HepG2 (cell line): ENCODE data around the gene SPCS2. TPM values are rescaled to one million over a fixed set of nuclear protein-coding genes. Genes with fewer than 3 reads are reported as not detected.

ENCODE experiments used
- CEBPG ChIP-seq: IDR thresholded peaks from 2 replicates; pipeline ENCODE4 v1.6.1; 2016
- CTCF ChIP-seq: sonication (generic); formaldehyde crosslinking; IDR thresholded peaks from 2 replicates; pipeline ENCODE4 v1.5.0; 2020; ENCODE audit warnings: mild to moderate bottlenecking, missing genetic modification reagents, moderate library complexity
- IRF2 ChIP-seq: IDR thresholded peaks from 2 replicates; pipeline ENCODE4 v1.6.1; 2018; ENCODE audit warnings: missing genetic modification reagents, missing compliant biosample characterization
- KMT2A ChIP-seq: sonication (generic); formaldehyde crosslinking; IDR thresholded peaks from 2 replicates; pipeline ENCODE4 v1.4.0; 2020; ENCODE audit warnings: missing genetic modification reagents
- PHF8 ChIP-seq: sonication (generic); formaldehyde crosslinking; IDR thresholded peaks from 2 replicates; pipeline ENCODE4 v1.5.0; 2020; ENCODE audit warnings: missing genetic modification reagents
- PRPF4 ChIP-seq: fragments of 200-400 bp; formaldehyde crosslinking; IDR thresholded peaks from 2 replicates; pipeline ENCODE4 v1.6.1; 2016; ENCODE audit warnings: low read length, low read depth; ENCODE audit not compliant: poor library complexity, severe bottlenecking
- RCOR2 ChIP-seq: IDR thresholded peaks from 2 replicates; pipeline ENCODE4 v1.6.1; 2016; ENCODE audit warnings: missing biosample characterization, missing genetic modification reagents
- SMAD3 ChIP-seq: sonication (generic); formaldehyde crosslinking; IDR thresholded peaks from 2 replicates; pipeline ENCODE4 v1.4.0; 2020; ENCODE audit warnings: missing genetic modification reagents
- STAT5B ChIP-seq: sonication (generic); formaldehyde crosslinking; IDR thresholded peaks from 2 replicates; pipeline ENCODE4 v1.4.0; 2020; ENCODE audit warnings: missing genetic modification reagents
- ZFY ChIP-seq: sonication (generic); formaldehyde crosslinking; IDR thresholded peaks from 2 replicates; pipeline ENCODE4 v1.4.0; 2020; ENCODE audit warnings: missing genetic modification reagents
- ZNF331 ChIP-seq: sonication (generic); formaldehyde crosslinking; IDR thresholded peaks from 2 replicates; pipeline ENCODE4 v1.4.0; 2020; ENCODE audit warnings: missing genetic modification reagents
- ZNF841 ChIP-seq: sonication (generic); formaldehyde crosslinking; IDR thresholded peaks from 2 replicates; pipeline ENCODE4 v1.8.1; 2023; ENCODE audit warnings: missing genetic modification reagents, borderline replicate concordance
- polyA plus RNA-seq, 8 experiments: library from polyadenylated mRNA; depleted of rRNA in 3 of 8; stranded (reverse) in 7 of 8; unstranded in 1 of 8; fragments of >200 nt; fragmentation: Illumina TruSeq in 4 of 8; extraction: Trizol in 4 of 8; gene quantifications; 2 replicates each; pipeline versions ENCODE4 v1.2.1 to v1.2.3, GENCODE V29; 2011 to 2016; ENCODE audit warnings: low read depth in 4 of 8, missing spikeins in 1 of 8, mixed read lengths in 1 of 8; ENCODE audit not compliant: insufficient read depth in 1 of 8
- total RNA-seq, 5 experiments: library from RNA; depleted of rRNA; stranded (reverse); fragments of >200 nt; fragmentation: Illumina TruSeq; extraction: Trizol; gene quantifications; 2 replicates each; pipeline ENCODE4 v1.2.3, GENCODE V29; 2016; ENCODE audit warnings: low read depth in 1 of 5
- TF ChIP-seq, protein P1 (sequence below), 2 experiments: fragments of 450-650 bp in 1 of 2; sonication (generic) in 1 of 2; formaldehyde crosslinking in 1 of 2; IDR thresholded peaks; 2 replicates each; pipeline versions ENCODE4 v1.6.1 to v1.8.0; 2016 to 2022; ENCODE audit warnings: antibody characterized with exemption in 1 of 2, mild to moderate bottlenecking in 1 of 2, missing genetic modification reagents in 1 of 2
- TF ChIP-seq, protein P2 (sequence below): sonication (generic); formaldehyde crosslinking; IDR thresholded peaks from 2 replicates; pipeline ENCODE4 v1.4.0; 2020; ENCODE audit warnings: missing genetic modification reagents, borderline replicate concordance

The SPCS2 gene
- total and polyA plus RNA-seq, 2 of the 13 experiments (the other 11 are each of a cell fraction or from before 2014, with no cell fraction given): 87.3 to 142 TPM

- TF ChIP-seq, protein P1, sequence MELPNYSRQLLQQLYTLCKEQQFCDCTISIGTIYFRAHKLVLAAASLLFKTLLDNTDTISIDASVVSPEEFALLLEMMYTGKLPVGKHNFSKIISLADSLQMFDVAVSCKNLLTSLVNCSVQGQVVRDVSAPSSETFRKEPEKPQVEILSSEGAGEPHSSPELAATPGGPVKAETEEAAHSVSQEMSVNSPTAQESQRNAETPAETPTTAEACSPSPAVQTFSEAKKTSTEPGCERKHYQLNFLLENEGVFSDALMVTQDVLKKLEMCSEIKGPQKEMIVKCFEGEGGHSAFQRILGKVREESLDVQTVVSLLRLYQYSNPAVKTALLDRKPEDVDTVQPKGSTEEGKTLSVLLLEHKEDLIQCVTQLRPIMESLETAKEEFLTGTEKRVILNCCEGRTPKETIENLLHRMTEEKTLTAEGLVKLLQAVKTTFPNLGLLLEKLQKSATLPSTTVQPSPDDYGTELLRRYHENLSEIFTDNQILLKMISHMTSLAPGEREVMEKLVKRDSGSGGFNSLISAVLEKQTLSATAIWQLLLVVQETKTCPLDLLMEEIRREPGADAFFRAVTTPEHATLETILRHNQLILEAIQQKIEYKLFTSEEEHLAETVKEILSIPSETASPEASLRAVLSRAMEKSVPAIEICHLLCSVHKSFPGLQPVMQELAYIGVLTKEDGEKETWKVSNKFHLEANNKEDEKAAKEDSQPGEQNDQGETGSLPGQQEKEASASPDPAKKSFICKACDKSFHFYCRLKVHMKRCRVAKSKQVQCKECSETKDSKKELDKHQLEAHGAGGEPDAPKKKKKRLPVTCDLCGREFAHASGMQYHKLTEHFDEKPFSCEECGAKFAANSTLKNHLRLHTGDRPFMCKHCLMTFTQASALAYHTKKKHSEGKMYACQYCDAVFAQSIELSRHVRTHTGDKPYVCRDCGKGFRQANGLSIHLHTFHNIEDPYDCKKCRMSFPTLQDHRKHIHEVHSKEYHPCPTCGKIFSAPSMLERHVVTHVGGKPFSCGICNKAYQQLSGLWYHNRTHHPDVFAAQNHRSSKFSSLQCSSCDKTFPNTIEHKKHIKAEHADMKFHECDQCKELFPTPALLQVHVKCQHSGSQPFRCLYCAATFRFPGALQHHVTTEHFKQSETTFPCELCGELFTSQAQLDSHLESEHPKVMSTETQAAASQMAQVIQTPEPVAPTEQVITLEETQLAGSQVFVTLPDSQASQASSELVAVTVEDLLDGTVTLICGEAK (IDR thresholded peaks at IDR 0.05): no peak
- TF ChIP-seq, protein P1 (CRISPR knock-in tag; IDR thresholded peaks at IDR 0.05): peak; percentile 69; the same call in 1 of the 2 replicates
- 0 out of 2 replicates have a peak, but pooled peaks have one; percentile 29 for TF ChIP-seq KMT2A (CRISPR knock-in tag)
- TF ChIP-seq SMAD3 (CRISPR knock-in tag): peak; percentile 22; the same call in 1 of the 2 replicates
- TF ChIP-seq, protein P2, sequence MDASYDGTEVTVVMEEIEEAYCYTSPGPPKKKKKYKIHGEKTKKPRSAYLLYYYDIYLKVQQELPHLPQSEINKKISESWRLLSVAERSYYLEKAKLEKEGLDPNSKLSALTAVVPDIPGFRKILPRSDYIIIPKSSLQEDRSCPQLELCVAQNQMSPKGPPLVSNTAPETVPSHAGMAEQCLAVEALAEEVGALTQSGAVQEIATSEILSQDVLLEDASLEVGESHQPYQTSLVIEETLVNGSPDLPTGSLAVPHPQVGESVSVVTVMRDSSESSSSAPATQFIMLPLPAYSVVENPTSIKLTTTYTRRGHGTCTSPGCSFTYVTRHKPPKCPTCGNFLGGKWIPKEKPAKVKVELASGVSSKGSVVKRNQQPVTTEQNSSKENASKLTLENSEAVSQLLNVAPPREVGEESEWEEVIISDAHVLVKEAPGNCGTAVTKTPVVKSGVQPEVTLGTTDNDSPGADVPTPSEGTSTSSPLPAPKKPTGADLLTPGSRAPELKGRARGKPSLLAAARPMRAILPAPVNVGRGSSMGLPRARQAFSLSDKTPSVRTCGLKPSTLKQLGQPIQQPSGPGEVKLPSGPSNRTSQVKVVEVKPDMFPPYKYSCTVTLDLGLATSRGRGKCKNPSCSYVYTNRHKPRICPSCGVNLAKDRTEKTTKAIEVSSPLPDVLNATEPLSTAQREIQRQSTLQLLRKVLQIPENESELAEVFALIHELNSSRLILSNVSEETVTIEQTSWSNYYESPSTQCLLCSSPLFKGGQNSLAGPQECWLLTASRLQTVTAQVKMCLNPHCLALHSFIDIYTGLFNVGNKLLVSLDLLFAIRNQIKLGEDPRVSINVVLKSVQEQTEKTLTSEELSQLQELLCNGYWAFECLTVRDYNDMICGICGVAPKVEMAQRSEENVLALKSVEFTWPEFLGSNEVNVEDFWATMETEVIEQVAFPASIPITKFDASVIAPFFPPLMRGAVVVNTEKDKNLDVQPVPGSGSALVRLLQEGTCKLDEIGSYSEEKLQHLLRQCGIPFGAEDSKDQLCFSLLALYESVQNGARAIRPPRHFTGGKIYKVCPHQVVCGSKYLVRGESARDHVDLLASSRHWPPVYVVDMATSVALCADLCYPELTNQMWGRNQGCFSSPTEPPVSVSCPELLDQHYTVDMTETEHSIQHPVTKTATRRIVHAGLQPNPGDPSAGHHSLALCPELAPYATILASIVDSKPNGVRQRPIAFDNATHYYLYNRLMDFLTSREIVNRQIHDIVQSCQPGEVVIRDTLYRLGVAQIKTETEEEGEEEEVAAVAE (CRISPR knock-in tag): no peak
- no peak for TF ChIP-seq ZNF841 (CRISPR knock-in tag)
- peak; percentile 33; the same call in 1 of the 2 replicates for TF ChIP-seq IRF2
- TF ChIP-seq PRPF4: no peak
- TF ChIP-seq ZFY (CRISPR knock-in tag): 0 out of 2 replicates have a peak, but pooled peaks have one; percentile 25
- no peak for TF ChIP-seq STAT5B (CRISPR knock-in tag)
- TF ChIP-seq RCOR2 (CRISPR knock-in tag): 0 out of 2 replicates have a peak, but pooled peaks have one; percentile 64
- 0 out of 2 replicates have a peak, but pooled peaks have one; percentile 11 for TF ChIP-seq CEBPG
- peak; percentile 93 for TF ChIP-seq CTCF (CRISPR knock-in tag)
- TF ChIP-seq ZNF331 (CRISPR knock-in tag): 0 out of 2 replicates have a peak, but pooled peaks have one; percentile 20
- TF ChIP-seq PHF8 (CRISPR knock-in tag): no peak
These were observed 73.8 kb downstream of the SPCS2 start (continued) for GRCh38 chr11:75022759-75023396.
